Measurements from ENCODE around the gene HCFC1R1.

Gene HCFC1R1

GRCh38 chr16:3020247-3020603 lies 3.5 kb downstream of the HCFC1R1 start, which contains the start of gene TNFRSF12A:
TSS of gene TNFRSF12A (plus strand) at chr16:3020368. CDS start at chr16:3020398, 30 bp downstream.
- Histone ChIP-seq H3K4me1 (peaks cover 44 to 62% (median 59%) of the 10 kb centered on the region in 10 experiments), H3K4me3 (peak within 1 kb of the TSS; percentile 58 to 82 (median 72)), H3K27me3 (peaks cover 4 to 44% (median 34%) of the 10 kb centered on the region in 11 experiments; a peak in 15 of 22 replicates), H3K4me2 (peak within 1 kb of the TSS; percentile 95 to 100 (median 99)), H3K9me3 (replicated peaks in 1 of 11) (no peaks in the 10 kb centered on the region), H3K27ac (peak within 1 kb of the TSS in 10 of 11 experiments; percentile 28 to 96 (median 67); a peak in 18 of 22 replicates), H3K9ac (peak within 1 kb of the TSS; percentile 33 to 96 (median 81); a peak in 21 of 22 replicates), H3K36me3 (peaks cover 0 to 3% (median 0%) of the 10 kb centered on the region in 11 experiments; a peak in 4 of 22 replicates), H4K20me1 (peaks cover 0 to 45% (median 41%) of the 10 kb centered on the region in 11 experiments; a peak in 19 of 22 replicates)
- TF ChIP-seq Cebpa-rat (IDR thresholded peaks at IDR 0.05): no peak

- Histone ChIP-seq H3K4me1 (peaks cover 39 to 57% (median 54%) of the 10 kb centered on the region in 10 experiments), H3K27me3 (peaks cover 4 to 49% (median 39%) of the 10 kb centered on the region in 11 experiments; a peak in 17 of 22 replicates), H4K20me1 (peaks cover 0 to 40% (median 35%) of the 10 kb centered on the region in 11 experiments; a peak in 19 of 22 replicates), H3K9me3 (replicated peaks in 1 of 11) (no peaks in the 10 kb centered on the region), H3K4me3 (peak overlapping the region; percentile 58 to 82 (median 72)), H3K9ac (peak overlapping the region in 10 of 11 experiments; percentile 33 to 95 (median 78); a peak in 17 of 22 replicates), H3K36me3 (no peaks in the 10 kb centered on the region), H3K4me2 (peak overlapping the region; percentile 95 to 100 (median 99)), H3K27ac (peak overlapping the region in 1 of 11 experiments; percentile 14; a peak in 3 of 22 replicates)
- TF ChIP-seq Cebpa-rat (IDR thresholded peaks at IDR 0.05): no peak
Measured at GRCh38 chr16:3019594-3020246, 4.0 kb downstream of the HCFC1R1 start.

- Histone ChIP-seq H3K36me3 (no peaks in the 10 kb centered on the region), H3K27ac (no peak within 1 kb of the TSS), H3K9ac (no peak within 1 kb of the TSS), H3K9me3 (replicated peaks in 1 of 11) (no peaks in the 10 kb centered on the region), H3K4me3 (no peak within 1 kb of the TSS), H3K27me3 (peaks cover 20 to 66% (median 56%) of the 10 kb centered on the region in 11 experiments), H3K4me2 (peak within 1 kb of the TSS in 8 of 11 experiments; percentile 14 to 97 (median 36); a peak in 8 of 22 replicates), H3K4me1 (peaks cover 27 to 47% (median 44%) of the 10 kb centered on the region in 10 experiments), H4K20me1 (peaks cover 0 to 38% (median 26%) of the 10 kb centered on the region in 11 experiments; a peak in 19 of 22 replicates)
- no peak for TF ChIP-seq Cebpa-rat (IDR thresholded peaks at IDR 0.05)
Measured at GRCh38 chr16:3017794-3018506, 5.8 kb downstream of the HCFC1R1 start, which contains the start of gene CLDN6. TSS of gene CLDN6 (minus strand) at chr16:3018183. CDS start at chr16:3016021, 2,162 bp downstream.

- H3K4me1 ChIP-seq: peaks cover 21 to 47% (median 44%) of the 10 kb centered on the region in 10 experiments
- H3K36me3 ChIP-seq: no peaks in the 10 kb centered on the region
- no peaks in the 10 kb centered on the region for H3K9me3 ChIP-seq (replicated peaks in 1 of 11)
- no peak for TF ChIP-seq Cebpa-rat (IDR thresholded peaks at IDR 0.05)
- H3K4me3 ChIP-seq: no peak overlapping the region
- no peak overlapping the region for H3K9ac ChIP-seq
- peaks cover 26 to 72% (median 62%) of the 10 kb centered on the region in 11 experiments for H3K27me3 ChIP-seq
- H4K20me1 ChIP-seq: peaks cover 0 to 34% (median 20%) of the 10 kb centered on the region in 11 experiments; a peak in 19 of 22 replicates
- no peak overlapping the region for H3K4me2 ChIP-seq
- H3K27ac ChIP-seq: no peak overlapping the region
Measured at GRCh38 chr16:3017344-3017743, 6.4 kb downstream of the HCFC1R1 start.

GRCh38 chr16:3015865-3016521 lies 7.7 kb downstream of the HCFC1R1 start:
- Histone ChIP-seq H3K36me3 (no peaks in the 10 kb centered on the region), H3K27me3 (peaks cover 40 to 82% (median 67%) of the 10 kb centered on the region in 11 experiments), H3K4me2 (no peak overlapping the region), H3K4me1 (peaks cover 9 to 41% (median 35%) of the 10 kb centered on the region in 10 experiments), H3K9me3 (replicated peaks in 1 of 11) (no peaks in the 10 kb centered on the region), H4K20me1 (peaks cover 0 to 21% (median 7%) of the 10 kb centered on the region in 11 experiments; a peak in 14 of 22 replicates), H3K4me3 (no peak overlapping the region), H3K9ac (no peak overlapping the region), H3K27ac (no peak overlapping the region)
- no peak for TF ChIP-seq Cebpa-rat (IDR thresholded peaks at IDR 0.05)

- Histone ChIP-seq H3K27ac (no peak overlapping the region), H3K9ac (no peak overlapping the region), H3K27me3 (peaks cover 45 to 83% (median 64%) of the 10 kb centered on the region in 11 experiments), H4K20me1 (peaks cover 0 to 15% (median 0%) of the 10 kb centered on the region in 11 experiments; a peak in 5 of 22 replicates), H3K9me3 (replicated peaks in 1 of 11) (no peaks in the 10 kb centered on the region), H3K4me2 (no peak overlapping the region), H3K4me1 (peaks cover 8 to 32% (median 27%) of the 10 kb centered on the region in 10 experiments), H3K36me3 (no peaks in the 10 kb centered on the region), H3K4me3 (no peak overlapping the region)
- TF ChIP-seq Cebpa-rat (IDR thresholded peaks at IDR 0.05): no peak
Measured at GRCh38 chr16:3014971-3015370, 8.8 kb downstream of the HCFC1R1 start.

- H3K36me3 ChIP-seq: no peaks in the 10 kb centered on the region
- no peaks in the 10 kb centered on the region for H3K9me3 ChIP-seq (replicated peaks in 1 of 11)
- no peak overlapping the region for H3K27ac ChIP-seq
- TF ChIP-seq Cebpa-rat (IDR thresholded peaks at IDR 0.05): no peak
- no peak overlapping the region for H3K4me3 ChIP-seq
- H3K9ac ChIP-seq: no peak overlapping the region
- H3K4me2 ChIP-seq: no peak overlapping the region
- H3K4me1 ChIP-seq: peaks cover 6 to 28% (median 20%) of the 10 kb centered on the region in 10 experiments
- H3K27me3 ChIP-seq: peaks cover 45 to 90% (median 66%) of the 10 kb centered on the region in 11 experiments
- peaks cover 0 to 15% (median 0%) of the 10 kb centered on the region in 11 experiments; a peak in 5 of 22 replicates for H4K20me1 ChIP-seq
Measured at GRCh38 chr16:3013998-3014690, 9.6 kb downstream of the HCFC1R1 start.

GRCh38 chr16:3013491-3013951 lies 10.2 kb downstream of the HCFC1R1 start:
- no peak overlapping the region for H3K4me3 ChIP-seq
- H3K27me3 ChIP-seq: peaks cover 45 to 88% (median 63%) of the 10 kb centered on the region in 11 experiments
- no peak overlapping the region for H3K27ac ChIP-seq
- H3K9ac ChIP-seq: no peak overlapping the region
- H3K36me3 ChIP-seq: no peaks in the 10 kb centered on the region
- H3K9me3 ChIP-seq (replicated peaks in 1 of 11): no peaks in the 10 kb centered on the region
- H3K4me2 ChIP-seq: 0 out of 22 replicates have a peak overlapping the region, but pooled peaks of 1 of the 11 experiments have one; percentile 46
- peaks cover 12 to 34% (median 25%) of the 10 kb centered on the region in 10 experiments for H3K4me1 ChIP-seq
- no peak for TF ChIP-seq Cebpa-rat (IDR thresholded peaks at IDR 0.05)
- H4K20me1 ChIP-seq: peaks cover 0 to 15% (median 0%) of the 10 kb centered on the region in 11 experiments; a peak in 5 of 22 replicates
